NCI-H2171 (cell line): ENCODE data around the gene LRRC8B.
"Not testable (repeated sequence)": the region's sequence is repeated elsewhere in the genome, so short reads cannot be mapped to it uniquely, and the experiment has no call there.

ENCODE experiments used
- DNase-seq: peaks from one replicate; lab custom pipeline; 2025; lab: John Stamatoyannopoulos, UW

The LRRC8B gene

DNA sequence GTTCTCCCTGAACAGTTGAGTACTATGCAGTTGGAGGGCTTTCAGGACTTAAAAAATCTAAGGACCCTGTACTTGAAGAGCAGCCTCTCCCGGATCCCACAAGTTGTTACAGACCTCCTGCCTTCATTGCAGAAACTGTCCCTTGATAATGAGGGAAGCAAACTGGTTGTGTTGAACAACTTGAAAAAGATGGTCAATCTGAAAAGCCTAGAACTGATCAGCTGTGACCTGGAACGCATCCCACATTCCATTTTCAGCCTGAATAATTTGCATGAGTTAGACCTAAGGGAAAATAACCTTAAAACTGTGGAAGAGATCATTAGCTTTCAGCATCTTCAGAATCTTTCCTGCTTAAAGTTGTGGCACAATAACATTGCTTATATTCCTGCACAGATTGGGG lies 59.6 kb downstream of the LRRC8B start:
- DNase-seq = no peak

DNA sequence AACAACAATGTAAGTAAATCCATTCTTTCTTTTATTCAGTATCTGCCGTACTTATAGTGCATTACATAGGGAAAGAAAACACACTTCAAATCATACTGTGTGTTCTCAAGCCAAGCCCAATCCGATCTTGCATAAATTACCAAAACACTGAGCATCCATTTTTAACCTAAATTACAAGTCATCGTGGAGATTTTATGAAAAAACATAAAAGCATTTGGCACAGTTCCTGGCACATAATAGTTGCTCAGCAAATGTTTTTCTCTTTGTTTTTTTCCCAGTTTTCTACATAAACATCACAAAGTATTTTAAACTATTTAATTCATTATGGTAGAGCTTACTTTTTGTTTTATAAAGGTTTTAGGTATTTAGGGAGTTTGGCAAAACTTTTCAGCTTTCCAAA lies 60.2 kb downstream of the LRRC8B start:
- DNase-seq = no peak

DNA sequence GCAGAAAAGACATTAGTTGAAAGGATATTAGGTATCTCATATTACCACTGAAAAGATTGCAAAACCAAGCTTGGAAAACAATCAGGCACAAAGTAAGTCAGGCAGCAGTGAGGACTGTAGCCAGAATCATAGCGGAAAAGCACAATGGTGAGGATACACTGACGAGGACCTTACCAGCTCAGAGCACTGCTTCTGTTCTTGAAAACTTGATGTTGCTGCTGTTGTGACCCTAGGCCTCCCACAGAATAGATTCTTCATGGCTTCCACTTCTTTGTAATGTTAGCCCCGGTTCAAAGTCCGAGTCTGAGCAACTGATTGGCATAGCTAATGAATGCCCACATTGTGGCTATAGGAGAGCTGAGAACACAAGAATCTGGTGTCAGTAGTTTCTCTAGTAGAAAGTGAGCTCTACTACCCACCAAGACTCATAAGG lies 63.1 kb downstream of the LRRC8B start:
- DNase-seq = no peak

GRCh38 chr1:89588480-89588879 lies 63.9 kb downstream of the LRRC8B start:
- no peak for DNase-seq

- no peak for DNase-seq
These were observed 64.9 kb downstream of the LRRC8B start for GRCh38 chr1:89589515-89589914.

DNA sequence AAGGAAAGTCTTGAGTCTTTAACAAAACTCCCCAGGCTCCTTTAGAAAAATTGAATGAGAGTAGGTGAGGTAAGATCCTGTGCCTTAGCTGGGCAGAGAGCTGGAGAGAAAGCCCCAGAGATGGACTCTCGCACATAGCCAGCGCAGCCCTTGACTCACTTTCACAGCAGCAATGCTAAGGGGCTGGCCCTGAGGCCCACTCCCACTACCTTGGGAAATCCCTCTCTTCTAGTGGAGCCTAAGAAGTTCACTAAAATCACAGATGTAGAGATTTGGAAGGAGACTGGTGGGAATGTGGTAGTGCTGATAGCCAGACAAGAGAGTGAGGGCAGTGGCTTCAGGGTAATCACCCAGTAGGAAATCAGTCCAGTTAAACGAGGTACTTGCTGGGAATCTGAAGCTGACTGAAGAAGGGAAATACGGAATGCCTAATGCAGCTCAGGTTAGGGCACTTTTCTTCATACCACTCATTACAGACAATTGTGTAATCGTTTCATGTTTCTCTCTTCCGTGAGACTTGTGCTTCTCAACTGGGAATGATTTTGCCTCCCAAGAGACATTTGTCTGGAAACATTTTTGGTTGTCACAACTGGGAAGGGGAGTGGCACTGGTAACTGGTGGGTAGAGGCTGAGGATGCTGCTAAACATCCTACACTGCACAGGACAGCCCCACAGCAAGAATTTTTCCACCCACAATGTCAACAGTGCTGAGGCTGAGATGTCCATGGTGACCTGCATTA lies 65.9 kb downstream of the LRRC8B start:
- DNase-seq = no peak

GRCh38 chr1:89592861-89593302 lies 68.3 kb downstream of the LRRC8B start:
- DNase-seq = not testable (repeated sequence)

DNA sequence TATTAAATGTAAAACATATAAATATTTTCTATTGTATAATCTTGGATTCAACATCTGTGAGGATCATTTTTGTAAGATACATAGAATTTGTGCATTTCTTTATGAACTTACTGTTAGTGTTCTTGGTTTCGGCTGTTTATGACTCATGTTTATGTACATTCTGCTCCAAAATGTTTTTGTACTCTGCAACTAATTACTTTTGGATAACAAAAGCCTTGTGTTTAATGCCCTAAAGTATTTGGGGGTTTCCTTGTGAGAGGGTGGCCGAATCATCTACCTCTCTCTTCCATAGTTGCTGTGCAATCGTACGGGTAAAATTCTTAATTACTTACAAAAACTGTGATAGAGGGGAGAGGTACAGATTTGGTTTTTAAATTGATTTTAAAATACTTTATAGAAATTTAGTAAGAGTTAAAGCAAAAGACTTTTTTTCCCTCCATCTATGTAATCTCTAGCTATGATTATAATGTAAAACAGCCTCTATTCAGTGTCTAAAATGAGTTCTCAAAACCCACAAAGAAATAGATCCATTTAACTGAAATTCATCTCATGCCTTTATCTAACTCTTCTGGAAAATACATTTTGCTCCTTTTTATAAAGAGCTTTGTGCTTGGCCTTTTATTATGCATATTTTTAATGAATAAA lies 69.6 kb downstream of the LRRC8B start:
- no peak for DNase-seq

- no peak for DNase-seq
These were observed 72.1 kb downstream of the LRRC8B start for GRCh38 chr1:89596698-89597097.

DNA sequence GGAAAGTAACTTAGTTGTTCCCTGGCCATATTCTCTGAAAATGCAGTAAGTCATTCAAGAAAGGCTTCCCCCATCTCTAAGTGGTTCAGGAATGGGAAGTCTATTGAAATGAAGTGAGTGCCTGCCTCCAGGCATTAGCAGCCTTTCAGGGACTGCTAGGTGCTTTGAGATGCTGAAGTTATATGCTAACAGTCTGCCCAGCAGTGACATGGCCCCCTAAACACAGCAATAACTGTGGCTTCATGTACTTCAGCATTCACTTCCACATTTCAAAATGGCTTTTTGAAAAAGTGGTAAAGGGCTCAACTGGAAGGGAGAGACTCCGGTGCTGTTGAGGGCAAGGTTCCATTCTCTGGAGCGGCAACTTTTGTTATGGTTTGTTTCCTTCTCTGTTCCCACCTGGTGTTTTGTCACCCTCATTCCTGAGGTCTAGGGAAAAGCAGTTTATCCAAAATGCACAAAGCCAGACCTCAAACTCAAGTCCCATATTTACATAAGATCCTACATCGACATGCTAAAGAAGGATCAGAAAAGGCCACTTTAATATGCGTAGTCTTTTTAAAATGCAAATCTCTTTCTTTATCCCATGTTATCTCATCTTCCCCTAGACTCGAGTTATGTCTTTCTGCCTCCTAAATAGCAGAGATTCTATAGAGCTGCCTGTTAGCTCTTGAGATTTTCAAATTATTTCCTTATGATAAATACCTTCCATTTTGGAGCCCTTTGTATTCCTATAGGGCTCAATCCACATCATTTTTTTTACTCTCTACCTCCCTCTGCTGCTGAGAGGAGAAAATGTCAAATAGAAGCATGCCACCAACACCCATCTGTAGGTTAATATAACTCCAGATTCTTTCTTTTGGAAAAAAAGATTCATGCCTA lies 74.1 kb downstream of the LRRC8B start:
- peak; percentile 12 for DNase-seq

DNA sequence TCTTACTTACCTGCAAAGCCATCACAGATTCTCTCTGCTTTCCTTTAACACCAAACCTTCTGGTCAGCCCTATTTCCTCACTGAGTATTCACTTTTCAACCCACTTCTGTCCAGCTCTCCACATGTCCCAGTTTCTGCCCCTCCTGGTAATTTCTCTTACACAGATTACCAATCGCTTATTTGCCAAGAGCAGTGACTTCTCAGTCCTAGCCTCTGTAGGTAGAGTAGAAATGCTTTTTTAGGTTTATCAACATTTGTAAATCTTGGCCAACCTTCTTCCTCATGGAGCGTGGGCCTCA lies 74.7 kb downstream of the LRRC8B start:
- no peak for DNase-seq

GRCh38 chr1:89600451-89601224 lies 76.0 kb downstream of the LRRC8B start:
- DNase-seq = no peak

- no peak for DNase-seq
These were observed 78.3 kb downstream of the LRRC8B start for GRCh38 chr1:89602871-89603404.

- DNase-seq = no peak
These were observed 79.2 kb downstream of the LRRC8B start for GRCh38 chr1:89603651-89604413.

- no peak for DNase-seq
These were observed 79.7 kb downstream of the LRRC8B start for GRCh38 chr1:89604414-89604735.

DNA sequence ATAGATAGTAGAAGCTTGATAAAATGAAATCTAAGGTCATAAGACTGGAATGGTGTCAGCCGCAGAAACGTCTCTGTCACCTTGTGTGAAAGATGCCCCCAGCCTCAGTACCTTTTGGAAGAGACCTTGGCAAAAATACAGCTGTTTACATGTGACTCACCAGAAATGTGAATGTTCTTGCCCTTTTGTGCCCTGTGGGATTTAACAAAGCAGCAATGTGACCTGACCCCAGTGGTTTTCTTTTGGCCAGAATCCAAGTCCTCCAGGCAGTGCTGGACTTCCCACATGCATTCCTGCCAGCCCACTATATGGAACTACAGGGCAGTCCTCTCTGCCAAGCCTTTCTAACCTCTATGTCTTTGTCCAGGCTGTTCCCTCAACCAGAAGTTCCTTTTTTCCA lies 81.1 kb downstream of the LRRC8B start:
- DNase-seq = no peak

DNA sequence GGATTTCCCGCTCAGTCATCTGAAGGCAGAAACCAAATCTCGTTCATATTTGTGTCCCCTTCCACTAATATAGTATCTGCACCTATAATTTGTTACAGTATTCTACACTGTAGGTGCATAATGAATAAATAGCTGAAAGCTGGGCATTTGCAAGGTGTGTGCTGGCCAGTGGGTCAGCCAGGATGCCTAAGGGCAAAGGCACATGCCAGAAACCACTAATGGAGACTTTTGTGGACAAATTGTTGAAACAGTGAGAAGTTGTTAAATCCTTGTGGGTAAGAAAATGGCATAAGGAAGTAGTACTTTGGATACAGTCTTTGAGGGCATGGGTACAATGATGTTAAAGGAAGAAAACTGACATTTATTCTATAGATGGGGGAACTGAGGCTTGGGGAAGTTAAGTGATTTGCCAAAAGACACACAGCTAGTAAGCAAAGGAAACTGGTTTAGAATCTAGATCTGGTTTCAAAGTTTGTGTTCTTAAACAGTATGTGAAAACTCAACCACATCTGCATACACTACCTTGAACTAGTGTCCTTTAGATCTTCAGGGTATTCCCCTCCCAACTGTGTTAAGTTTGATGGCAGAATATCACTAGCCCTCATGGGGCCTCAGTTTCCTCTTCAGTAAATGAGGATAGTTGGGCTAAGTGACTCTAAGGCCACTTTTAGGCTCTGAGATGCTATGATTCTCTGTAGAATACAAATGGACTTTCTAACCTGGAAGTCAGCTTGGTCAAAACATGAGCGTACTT lies 81.8 kb downstream of the LRRC8B start:
- DNase-seq = no peak

DNA sequence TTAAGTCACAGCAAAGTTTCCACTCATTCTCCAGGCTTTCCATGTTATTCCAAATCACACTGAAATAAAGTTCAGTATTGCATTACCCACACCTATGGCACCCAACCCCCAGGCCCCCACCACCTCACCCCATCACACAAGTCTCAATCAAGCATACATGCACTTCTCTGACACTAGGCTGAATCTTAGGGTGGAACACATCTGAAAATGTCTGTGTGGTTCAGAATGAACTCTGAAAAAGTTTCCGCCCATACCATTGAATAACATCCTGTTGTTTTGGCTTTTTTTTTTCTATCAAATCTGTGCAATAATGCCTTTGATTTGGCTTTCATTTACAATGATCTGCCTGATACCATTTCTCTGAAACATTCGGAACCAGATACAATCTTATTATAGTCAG lies 82.5 kb downstream of the LRRC8B start:
- DNase-seq = no peak

DNA sequence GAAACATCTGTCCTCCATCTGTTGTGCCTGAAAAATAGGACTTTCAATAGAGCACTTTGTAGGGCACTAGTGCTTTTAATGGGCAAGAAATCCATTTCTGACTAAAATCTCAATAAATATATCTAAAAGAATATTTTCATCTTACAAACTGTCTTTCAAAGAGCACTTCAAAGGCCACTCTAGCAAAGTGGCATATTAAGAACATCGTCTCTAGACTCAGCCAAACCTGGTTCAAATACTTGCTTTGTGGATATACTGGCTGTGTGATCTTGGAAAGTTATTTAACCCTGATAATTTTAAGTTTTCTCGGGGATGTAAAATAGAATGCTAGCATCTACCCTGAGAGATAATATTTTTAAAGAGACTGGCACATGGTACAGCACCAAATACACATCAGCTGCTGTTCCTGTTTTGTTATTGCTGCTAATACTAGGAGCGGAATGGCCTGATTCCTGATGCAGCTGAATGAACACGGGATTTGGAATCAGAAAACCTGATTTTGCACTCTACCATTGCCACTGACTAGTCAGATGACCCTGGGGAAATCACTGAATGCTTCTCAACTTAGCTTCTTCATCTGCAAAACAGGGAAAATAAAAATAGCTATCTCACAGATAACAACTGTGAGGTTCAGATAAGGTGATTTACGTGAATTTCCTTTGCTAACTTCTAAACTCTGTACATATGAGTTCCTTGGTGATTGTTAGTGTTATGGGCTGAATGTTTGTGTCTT lies 83.1 kb downstream of the LRRC8B start:
- DNase-seq = no peak
